ENCODE results near the gene PLEKHF1.

The PLEKHF1 gene

GRCh38 chr19:29681422-29682235 lies 16.4 kb downstream of the PLEKHF1 start:
- no peak for DNase-seq

- no peak for DNase-seq
Measured at GRCh38 chr19:29682236-29682895, 17.1 kb downstream of the PLEKHF1 start.

- no peak for DNase-seq
Measured at GRCh38 chr19:29683009-29683408, 17.7 kb downstream of the PLEKHF1 start.

GRCh38 chr19:29685326-29685725 lies 20.1 kb downstream of the PLEKHF1 start:
- DNase-seq: no peak

- DNase-seq: no peak
Measured at GRCh38 chr19:29686285-29686805, 21.1 kb downstream of the PLEKHF1 start.

GRCh38 chr19:29687244-29687896 lies 22.1 kb downstream of the PLEKHF1 start:
- peak; percentile 64 to 67 for DNase-seq

GRCh38 chr19:29687897-29688728 lies 22.9 kb downstream of the PLEKHF1 start:
- no peak for DNase-seq

- DNase-seq: peak in 1 of 2 donors; percentile 66
Measured at GRCh38 chr19:29690842-29691241, 25.6 kb downstream of the PLEKHF1 start.

GRCh38 chr19:29694161-29694560 lies 28.9 kb downstream of the PLEKHF1 start:
- no peak for DNase-seq

GRCh38 chr19:29694669-29695627 lies 29.7 kb downstream of the PLEKHF1 start:
- peak; percentile 87 for DNase-seq

GRCh38 chr19:29695765-29696564 lies 30.7 kb downstream of the PLEKHF1 start:
- DNase-seq: no peak

GRCh38 chr19:29696565-29696846 lies 31.2 kb downstream of the PLEKHF1 start:
- DNase-seq: no peak

GRCh38 chr19:29697523-29698261 lies 32.4 kb downstream of the PLEKHF1 start:
- no peak for DNase-seq

- no peak for DNase-seq
Measured at GRCh38 chr19:29699861-29700260, 34.6 kb downstream of the PLEKHF1 start.

GRCh38 chr19:29700498-29700897 lies 35.2 kb downstream of the PLEKHF1 start:
- no peak for DNase-seq

- no peak for DNase-seq
Measured at GRCh38 chr19:29702161-29702962, 37.1 kb downstream of the PLEKHF1 start.

GRCh38 chr19:29702963-29703320 lies 37.7 kb downstream of the PLEKHF1 start:
- no peak for DNase-seq

- DNase-seq: no peak
Measured at GRCh38 chr19:29704562-29705558, 39.6 kb downstream of the PLEKHF1 start.

Data from stimulated activated CD4-positive, alpha-beta T cell treated with anti-CD3 and anti-CD28 coated beads, Interleukin-2, amount 100 ng/mL, for 24 hours (primary cell).